ENCODE results near the gene SPOCK3.

Gene SPOCK3

DNA sequence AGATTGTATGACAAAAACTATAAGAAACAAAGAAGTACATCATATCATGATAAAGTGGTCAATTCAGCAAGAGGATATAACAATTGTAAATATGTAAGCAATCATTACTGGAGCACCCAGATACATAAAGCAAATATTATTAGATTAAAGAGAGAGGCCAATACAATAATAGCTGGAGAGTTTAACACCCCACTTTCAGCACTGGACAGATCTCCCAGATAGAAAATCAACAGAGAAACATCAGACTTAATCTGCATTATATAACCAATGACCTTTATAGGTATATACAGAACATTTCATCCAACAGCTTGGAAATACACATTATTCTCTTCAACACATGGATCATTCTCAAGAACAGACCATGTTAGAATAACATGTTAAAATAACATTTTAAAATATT lies 128.4 kb downstream of the SPOCK3 start:
- no peaks in the 10 kb centered on the region for H3K4me1 ChIP-seq (ENCODE audit: insufficient read depth, insufficient read length)
- no peaks in the 10 kb centered on the region for H3K27me3 ChIP-seq (ENCODE audit: insufficient read depth, insufficient read length)
- TF ChIP-seq YY1 (IDR thresholded peaks at IDR 0.05; ENCODE audit: insufficient read depth, insufficient read length): no peak
- TF ChIP-seq SUZ12 (IDR thresholded peaks at IDR 0.05; ENCODE audit: extremely low read depth, insufficient read depth, insufficient read length): no peak
- TF ChIP-seq ZNF274 (IDR thresholded peaks at IDR 0.05; ENCODE audit: low read depth, low read length): no peak
- no peak for DNase-seq (ENCODE audit: low read depth, low spot score)
- no peaks in the 10 kb centered on the region for H3K9me3 ChIP-seq (ENCODE audit: insufficient read depth, low read length)
- no peaks in the 10 kb centered on the region for H3K36me3 ChIP-seq (ENCODE audit: insufficient read depth, insufficient read length, low read length)
- H3K4me3 ChIP-seq (ENCODE audit: insufficient read length, low read depth): no peak overlapping the region
- H3K9ac ChIP-seq (ENCODE audit: insufficient read length, low read depth): no peak overlapping the region

DNA sequence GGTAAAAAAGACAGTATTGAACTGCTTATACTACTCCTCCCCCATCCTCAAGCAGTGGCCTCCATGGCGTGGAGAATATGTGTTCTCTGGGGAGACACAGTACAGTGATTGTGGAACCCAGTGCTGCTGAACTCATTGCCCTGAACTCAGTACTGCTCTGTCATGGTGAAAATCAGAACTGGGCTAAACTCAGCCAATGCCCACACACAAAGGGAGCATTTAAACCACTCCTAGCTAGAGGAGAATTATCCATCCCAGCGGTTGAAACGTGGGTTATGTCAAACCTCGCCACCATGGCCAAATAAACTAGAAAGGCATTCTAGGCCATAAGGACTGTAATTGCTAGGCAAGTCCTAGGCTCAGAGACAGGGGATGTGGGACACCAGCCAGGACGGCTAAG lies 131.8 kb downstream of the SPOCK3 start:
- no peaks in the 10 kb centered on the region for H3K36me3 ChIP-seq (ENCODE audit: insufficient read depth, insufficient read length, low read length)
- DNase-seq (ENCODE audit: low read depth, low spot score): no peak
- TF ChIP-seq YY1 (IDR thresholded peaks at IDR 0.05; ENCODE audit: insufficient read depth, insufficient read length) (no peak), ZNF274 (IDR thresholded peaks at IDR 0.05; ENCODE audit: low read depth, low read length) (no peak), SUZ12 (IDR thresholded peaks at IDR 0.05; ENCODE audit: extremely low read depth, insufficient read depth, insufficient read length) (no peak)
- H3K4me3 ChIP-seq (ENCODE audit: insufficient read length, low read depth): no peak overlapping the region
- H3K9ac ChIP-seq (ENCODE audit: insufficient read length, low read depth): no peak overlapping the region
- H3K4me1 ChIP-seq (ENCODE audit: insufficient read depth, insufficient read length): no peaks in the 10 kb centered on the region
- no peaks in the 10 kb centered on the region for H3K9me3 ChIP-seq (ENCODE audit: insufficient read depth, low read length)
- no peaks in the 10 kb centered on the region for H3K27me3 ChIP-seq (ENCODE audit: insufficient read depth, insufficient read length)

DNA sequence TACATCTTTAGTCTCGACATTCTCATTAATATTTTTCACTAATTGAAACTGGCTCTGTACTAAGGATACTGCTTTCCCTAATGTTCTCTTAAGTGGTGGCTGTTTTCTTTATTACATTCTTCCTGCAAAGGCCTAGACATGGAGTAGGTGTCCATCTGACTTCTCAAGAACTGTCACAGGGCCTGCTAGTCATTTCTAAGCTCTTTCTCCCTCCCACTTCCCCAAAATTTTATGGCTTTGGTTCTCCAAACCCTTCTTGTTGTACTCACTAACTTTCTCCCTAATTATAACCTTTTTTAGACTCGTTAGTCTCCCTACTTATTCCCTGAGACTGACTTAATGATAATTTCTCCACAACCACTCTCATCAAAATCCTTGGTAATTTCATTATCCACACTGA lies 133.3 kb downstream of the SPOCK3 start:
- H3K9ac ChIP-seq (ENCODE audit: insufficient read length, low read depth): no peak overlapping the region
- no peak overlapping the region for H3K4me3 ChIP-seq (ENCODE audit: insufficient read length, low read depth)
- H3K9me3 ChIP-seq (ENCODE audit: insufficient read depth, low read length): no peaks in the 10 kb centered on the region
- DNase-seq (ENCODE audit: low read depth, low spot score): no peak
- H3K27me3 ChIP-seq (ENCODE audit: insufficient read depth, insufficient read length): no peaks in the 10 kb centered on the region
- no peaks in the 10 kb centered on the region for H3K36me3 ChIP-seq (ENCODE audit: insufficient read depth, insufficient read length, low read length)
- TF ChIP-seq YY1 (IDR thresholded peaks at IDR 0.05; ENCODE audit: insufficient read depth, insufficient read length) (no peak), ZNF274 (IDR thresholded peaks at IDR 0.05; ENCODE audit: low read depth, low read length) (no peak), SUZ12 (IDR thresholded peaks at IDR 0.05; ENCODE audit: extremely low read depth, insufficient read depth, insufficient read length) (no peak)
- H3K4me1 ChIP-seq (ENCODE audit: insufficient read depth, insufficient read length): no peaks in the 10 kb centered on the region

DNA sequence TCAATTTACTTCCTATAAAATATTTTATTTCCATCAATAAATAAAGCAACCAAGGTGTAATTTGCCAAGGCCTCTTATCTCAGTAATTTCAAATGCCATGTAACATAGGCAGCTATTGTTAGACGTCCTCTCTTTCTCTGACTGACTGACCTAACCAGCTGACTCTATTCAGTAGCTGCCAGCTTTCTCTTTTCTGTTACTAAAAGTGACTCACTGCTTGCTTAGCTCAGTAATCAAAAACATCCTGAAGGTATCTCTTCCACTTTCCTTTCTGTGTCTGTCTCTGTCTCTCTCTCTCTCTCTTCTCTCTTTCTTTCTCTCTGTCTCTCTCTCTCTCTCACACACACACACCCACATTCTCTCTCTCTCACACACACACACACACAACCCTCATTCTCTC lies 134.2 kb downstream of the SPOCK3 start:
- Histone ChIP-seq H3K27me3 (ENCODE audit: insufficient read depth, insufficient read length) (no peaks in the 10 kb centered on the region), H3K36me3 (ENCODE audit: insufficient read depth, insufficient read length, low read length) (no peaks in the 10 kb centered on the region), H3K4me3 (ENCODE audit: insufficient read length, low read depth) (no peak overlapping the region), H3K4me1 (ENCODE audit: insufficient read depth, insufficient read length) (no peaks in the 10 kb centered on the region), H3K9ac (ENCODE audit: insufficient read length, low read depth) (no peak overlapping the region), H3K9me3 (ENCODE audit: insufficient read depth, low read length) (no peaks in the 10 kb centered on the region)
- TF ChIP-seq YY1 (IDR thresholded peaks at IDR 0.05; ENCODE audit: insufficient read depth, insufficient read length) (no peak), ZNF274 (IDR thresholded peaks at IDR 0.05; ENCODE audit: low read depth, low read length) (no peak), SUZ12 (IDR thresholded peaks at IDR 0.05; ENCODE audit: extremely low read depth, insufficient read depth, insufficient read length) (no peak)
- no peak for DNase-seq (ENCODE audit: low read depth, low spot score)

DNA sequence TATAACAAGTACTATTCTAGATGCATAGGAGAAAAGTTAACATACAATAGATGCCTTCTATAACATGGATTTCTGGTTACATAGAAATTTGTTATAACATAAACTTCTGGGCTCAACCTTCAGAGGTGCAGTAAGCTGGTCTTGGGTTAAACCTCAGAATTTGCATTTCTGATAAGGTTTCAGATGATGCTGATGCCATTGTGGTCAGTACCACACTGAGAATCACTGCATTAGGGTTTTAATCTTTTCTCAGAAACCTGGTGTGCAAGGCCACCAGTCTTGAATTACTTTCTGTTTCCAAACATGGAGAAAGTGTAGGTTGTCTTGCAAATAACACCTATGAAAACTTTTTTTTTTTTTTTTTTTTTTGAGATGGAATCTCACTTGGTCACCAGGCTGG lies 146.2 kb downstream of the SPOCK3 start:
- Histone ChIP-seq H3K36me3 (ENCODE audit: insufficient read depth, insufficient read length, low read length) (no peaks in the 10 kb centered on the region), H3K9me3 (ENCODE audit: insufficient read depth, low read length) (no peaks in the 10 kb centered on the region), H3K4me1 (ENCODE audit: insufficient read depth, insufficient read length) (no peaks in the 10 kb centered on the region), H3K4me3 (ENCODE audit: insufficient read length, low read depth) (no peak overlapping the region), H3K9ac (ENCODE audit: insufficient read length, low read depth) (no peak overlapping the region), H3K27me3 (ENCODE audit: insufficient read depth, insufficient read length) (no peaks in the 10 kb centered on the region)
- TF ChIP-seq ZNF274 (IDR thresholded peaks at IDR 0.05; ENCODE audit: low read depth, low read length): no peak
- no peak for TF ChIP-seq SUZ12 (IDR thresholded peaks at IDR 0.05; ENCODE audit: extremely low read depth, insufficient read depth, insufficient read length)
- TF ChIP-seq YY1 (IDR thresholded peaks at IDR 0.05; ENCODE audit: insufficient read depth, insufficient read length): no peak
- DNase-seq (ENCODE audit: low read depth, low spot score): no peak

DNA sequence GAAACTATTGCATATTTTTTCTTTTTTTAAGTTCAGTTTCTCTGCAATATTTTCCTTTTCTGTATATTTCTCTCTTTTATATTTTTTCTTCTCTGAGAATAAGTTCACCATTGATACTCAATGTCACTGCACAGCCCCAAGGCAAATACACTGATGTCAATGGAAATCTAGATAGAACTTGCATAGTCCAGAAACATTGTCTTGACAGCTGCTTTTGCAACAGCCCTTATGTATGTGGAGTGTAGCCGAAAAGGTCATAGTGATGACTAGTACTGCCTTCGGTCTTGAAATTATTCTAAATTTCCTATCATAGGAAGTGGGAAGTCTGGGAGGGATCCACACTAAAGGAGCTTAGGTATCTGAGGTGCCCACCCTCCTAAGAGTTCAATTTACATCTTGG lies 150.0 kb downstream of the SPOCK3 start:
- DNase-seq (ENCODE audit: low read depth, low spot score): no peak
- no peak overlapping the region for H3K9ac ChIP-seq (ENCODE audit: insufficient read length, low read depth)
- TF ChIP-seq ZNF274 (IDR thresholded peaks at IDR 0.05; ENCODE audit: low read depth, low read length): no peak
- no peak for TF ChIP-seq YY1 (IDR thresholded peaks at IDR 0.05; ENCODE audit: insufficient read depth, insufficient read length)
- TF ChIP-seq SUZ12 (IDR thresholded peaks at IDR 0.05; ENCODE audit: extremely low read depth, insufficient read depth, insufficient read length): no peak

DNA sequence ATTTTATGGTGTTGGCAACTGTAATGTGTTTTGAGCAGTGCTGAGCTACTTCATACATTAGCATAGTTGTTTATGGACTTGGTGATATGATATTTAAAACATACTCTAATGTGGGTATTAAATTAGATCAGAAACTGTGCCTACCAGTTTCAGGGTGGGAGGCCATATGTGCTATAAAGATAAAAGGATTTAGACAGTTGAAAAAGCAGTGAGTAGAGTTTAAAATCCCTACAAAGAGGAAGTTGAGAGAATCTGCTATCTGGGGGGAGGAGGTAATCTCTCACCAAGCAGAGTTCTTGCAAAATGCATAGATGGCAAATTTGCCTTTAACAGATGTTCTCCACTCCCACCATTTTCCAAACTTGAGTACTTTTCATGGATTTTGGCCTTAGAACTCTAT lies 154.5 kb downstream of the SPOCK3 start:
- no peak for TF ChIP-seq ZNF274 (IDR thresholded peaks at IDR 0.05; ENCODE audit: low read depth, low read length)
- no peak for TF ChIP-seq SUZ12 (IDR thresholded peaks at IDR 0.05; ENCODE audit: extremely low read depth, insufficient read depth, insufficient read length)
- TF ChIP-seq YY1 (IDR thresholded peaks at IDR 0.05; ENCODE audit: insufficient read depth, insufficient read length): no peak
- Histone ChIP-seq H3K27me3 (ENCODE audit: insufficient read depth, insufficient read length) (no peaks in the 10 kb centered on the region), H3K4me3 (ENCODE audit: insufficient read length, low read depth) (no peak overlapping the region), H3K4me1 (ENCODE audit: insufficient read depth, insufficient read length) (no peaks in the 10 kb centered on the region), H3K36me3 (ENCODE audit: insufficient read depth, insufficient read length, low read length) (no peaks in the 10 kb centered on the region), H3K9me3 (ENCODE audit: insufficient read depth, low read length) (no peaks in the 10 kb centered on the region), H3K9ac (ENCODE audit: insufficient read length, low read depth) (no peak overlapping the region)
- no peak for DNase-seq (ENCODE audit: low read depth, low spot score)

More for the DNA sequence above, 150.0 kb downstream of the SPOCK3 start:
- Histone ChIP-seq H3K27me3 (ENCODE audit: insufficient read depth, insufficient read length) (no peaks in the 10 kb centered on the region), H3K36me3 (ENCODE audit: insufficient read depth, insufficient read length, low read length) (no peaks in the 10 kb centered on the region), H3K4me1 (ENCODE audit: insufficient read depth, insufficient read length) (no peaks in the 10 kb centered on the region), H3K9me3 (ENCODE audit: insufficient read depth, low read length) (no peaks in the 10 kb centered on the region), H3K4me3 (ENCODE audit: insufficient read length, low read depth) (no peak overlapping the region)

Data from NT2/D1 (cell line).